ENCODE measurements around the gene LDAH. TPM values are rescaled to one million over a fixed set of nuclear protein-coding genes. Genes with fewer than 3 reads are reported as not detected.

Gene LDAH
- total and polyA plus RNA-seq, 10 of the 15 experiments (the other 5 are each of a cell fraction or from before 2014, with no cell fraction given): 17.9 to 44.7 (median 30.0) TPM

- in situ Hi-C loops (cut with MboI): no loop called here
- DNase-seq (ENCODE audit: low read depth, low spot score): no peak
- TF ChIP-seq SKIL (IDR thresholded peaks at IDR 0.05; ENCODE audit: low read depth, poor library complexity, severe bottlenecking): no peak
- no peak for TF ChIP-seq E4F1 (IDR thresholded peaks at IDR 0.05; ENCODE audit: borderline replicate concordance, partially characterized antibody)
- no peak for TF ChIP-seq MEF2A (IDR thresholded peaks at IDR 0.05; ENCODE audit: insufficient read depth, low read depth, low read length)
- TF ChIP-seq POU2F2 (IDR thresholded peaks at IDR 0.05; ENCODE audit: borderline replicate concordance, low read depth, low read length): no peak
- no peak for TF ChIP-seq PML (IDR thresholded peaks at IDR 0.05; ENCODE audit: low read length)
- no peak for TF ChIP-seq CBX5 (IDR thresholded peaks at IDR 0.05; ENCODE audit: low read depth)
- TF ChIP-seq RELA (IDR thresholded peaks at IDR 0.05; ENCODE audit: borderline replicate concordance, partially characterized antibody): no peak
- no peak for TF ChIP-seq HDGF (IDR thresholded peaks at IDR 0.05)
- no peak for TF ChIP-seq MEF2B (IDR thresholded peaks at IDR 0.05; ENCODE audit: partially characterized antibody, poor library complexity, severe bottlenecking)
- no peak for TF ChIP-seq E2F4 (IDR thresholded peaks at IDR 0.05; ENCODE audit: low read depth, low read length)
- no peak for TF ChIP-seq CUX1 (IDR thresholded peaks at IDR 0.05; ENCODE audit: insufficient replicate concordance, low read depth, low read length)
- no peak for TF ChIP-seq SIN3A (IDR thresholded peaks at IDR 0.05; ENCODE audit: low read depth, low read length)
- TF ChIP-seq FOS (IDR thresholded peaks at IDR 0.05; ENCODE audit: borderline replicate concordance, extremely low read depth, insufficient read length): no peak
Observed at GRCh38 chr2:20852670-20853069, 29.8 kb upstream of the LDAH start.

More at GRCh38 chr2:20852670-20853069, 29.8 kb upstream of the LDAH start:
- no peaks in the 10 kb centered on the region; a peak in 1 of 4 replicates for H3K27me3 ChIP-seq (replicated peaks in 1 of 2; ENCODE audit: control insufficient read depth in 2 of 2, insufficient read depth in 2 of 2, low read length in 1 of 2)
- no peaks in the 10 kb centered on the region for H3K9me3 ChIP-seq (replicated peaks; ENCODE audit: control insufficient read depth, insufficient read depth, low read length)
- no peak for ATAC-seq
- FAIRE-seq: no peak
- H3K4me1 ChIP-seq (ENCODE audit: control insufficient read depth, insufficient read depth, low read length): no peaks in the 10 kb centered on the region
- BruUV-seq (replicated peaks): no TSS peak
- ChIA-PET RAD21 (ENCODE audit: unreplicated experiment) (no interaction called here), SMC1A (ENCODE audit: uncharacterized antibody, unreplicated experiment) (interaction anchor here (1.1 kb wide), 1 partner anchor 109 kb away, joined by 3 read pairs; no protein-coding TSS in a partner anchor), CTCF (interaction anchor here (1.2 kb wide), 1 partner anchor 71 kb away, joined by 4 read pairs; no protein-coding TSS in a partner anchor), POLR2A (interaction anchor here (0.6 kb wide), 1 partner anchor 13 kb away, joined by 6 read pairs; no protein-coding TSS in a partner anchor)
- H3K79me2 ChIP-seq (ENCODE audit: control insufficient read depth, insufficient read depth, low read length): no peaks in the 10 kb centered on the region
- no peak overlapping the region for H3K27ac ChIP-seq (ENCODE audit: control insufficient read depth, insufficient read depth)
- no peak overlapping the region for H3K4me2 ChIP-seq (ENCODE audit: control insufficient read depth, insufficient read depth)
- no peaks in the 10 kb centered on the region for H3K36me3 ChIP-seq (ENCODE audit: control insufficient read depth in 2 of 2, insufficient read depth in 2 of 2, low read length in 1 of 2)
- no peaks in the 10 kb centered on the region for H4K20me1 ChIP-seq (ENCODE audit: control insufficient read depth, insufficient read depth)
- 17% methylated on average over 3 of the region's 3 CpGs for WGBS (ENCODE audit: insufficient coverage, insufficient replicate concordance, low lambda C conversion rate, missing lambda C conversion rate)
- no peak overlapping the region for H3K4me3 ChIP-seq
- H3K9ac ChIP-seq (ENCODE audit: control insufficient read depth, insufficient read depth, low read length): no peak overlapping the region
- H2AFZ ChIP-seq (ENCODE audit: control insufficient read depth, low read depth, low read length): no peak overlapping the region
- intact Hi-C loops (cut with micrococcal nuclease; ENCODE audit: unreplicated experiment): no loop called here

Data from GM12878 (cell line).